HG02943 (cell line): ENCODE results near the gene PHF19.
A peak's percentile ranks its signal among the peaks of the same experiment; 100 is the strongest.

Source experiments
- ATAC-seq: cut with Tn5 transposase; IDR thresholded peaks from one replicate; pipeline ENCODE4 v1.9.1; 2021; ENCODE audit warnings: mild to moderate bottlenecking, low read depth, moderate library complexity; ENCODE audit not compliant: unreplicated experiment

PHF19 gene

GRCh38 chr9:120876842-120877240, at the start of gene PHF19:
Gene PHF19, minus strand, starts transcription at chr9:120877188. Its CDS starts 2,447 bp downstream, at chr9:120874741.
- peak; percentile 13 for ATAC-seq

GRCh38 chr9:120926397-120926928, 49.5 kb upstream of the PHF19 start, which contains the start of gene TRAF1:
Gene TRAF1, minus strand, starts transcription at chr9:120926796. Its CDS starts 721 bp downstream, at chr9:120926075.
- ATAC-seq: no peak

- no peak for ATAC-seq
Observed at GRCh38 chr9:120925535-120926396, 48.8 kb upstream of the PHF19 start.

GRCh38 chr9:120924698-120925534, 47.9 kb upstream of the PHF19 start:
- no peak for ATAC-seq

GRCh38 chr9:120923620-120924328, 46.8 kb upstream of the PHF19 start:
- no peak for ATAC-seq

GRCh38 chr9:120922404-120923195, 45.6 kb upstream of the PHF19 start:
- ATAC-seq: no peak

GRCh38 chr9:120921661-120922181, 44.7 kb upstream of the PHF19 start:
- ATAC-seq: no peak

- no peak for ATAC-seq
Observed at GRCh38 chr9:120920806-120921178, 43.8 kb upstream of the PHF19 start.

- no peak for ATAC-seq
Observed at GRCh38 chr9:120919843-120920805, 43.1 kb upstream of the PHF19 start.

- no peak for ATAC-seq
Observed at GRCh38 chr9:120918931-120919842, 42.2 kb upstream of the PHF19 start.

GRCh38 chr9:120917929-120918762, 41.2 kb upstream of the PHF19 start:
- no peak for ATAC-seq

GRCh38 chr9:120916991-120917880, 40.2 kb upstream of the PHF19 start:
- ATAC-seq: no peak

GRCh38 chr9:120916588-120916987, 39.6 kb upstream of the PHF19 start:
- no peak for ATAC-seq

GRCh38 chr9:120915854-120916470, 39.0 kb upstream of the PHF19 start:
- ATAC-seq: no peak

GRCh38 chr9:120914953-120915352, 38.0 kb upstream of the PHF19 start:
- no peak for ATAC-seq
